Prostate gland (tissue), 2 donors: ENCODE data around the gene SHC3.

Source experiments
- CTCF ChIP-seq, 4 experiments: fragments of 200-600 bp in 2 of 4; fragments of 450-650 bp in 2 of 4; sonication (generic) in 2 of 4; IDR thresholded peaks; 1 replicate in 3 of 4; 2 replicates in 1 of 4; pipeline ENCODE4 v1.5.1; 2016 to 2019; ENCODE audit warnings: antibody characterized with exemption in 4 of 4, mild to moderate bottlenecking in 2 of 4, moderate library complexity in 2 of 4
- POLR2A ChIP-seq: fragments of 450-650 bp; IDR thresholded peaks from one replicate; pipeline ENCODE4 v1.6.1; 2016; ENCODE audit warnings: antibody characterized with exemption, mild to moderate bottlenecking
- POLR2AphosphoS5 ChIP-seq: sonication (generic); formaldehyde crosslinking; IDR thresholded peaks from one replicate; pipeline ENCODE4 v1.6.1; 2017; ENCODE audit warnings: antibody characterized with exemption

DNA sequence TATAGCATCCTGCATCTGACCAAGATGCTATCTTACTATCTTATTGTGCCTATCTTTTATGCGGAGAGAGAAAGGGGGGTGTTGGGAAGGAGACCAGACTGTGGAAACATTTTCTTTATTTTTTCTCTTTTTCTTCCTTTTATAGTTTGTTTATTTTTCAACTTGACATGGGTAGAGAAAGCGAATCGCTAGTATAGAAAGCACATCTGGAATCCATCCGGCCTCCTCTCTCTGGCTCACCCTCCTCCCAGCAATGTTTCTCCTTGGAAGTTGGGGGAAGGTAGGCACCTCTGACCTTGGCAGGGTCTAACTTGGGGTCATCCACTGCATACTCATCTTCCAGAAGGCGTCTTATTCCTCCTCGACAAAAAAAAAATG, 183.4 kb downstream of the SHC3 start:
- TF ChIP-seq CTCF (IDR thresholded peaks at IDR 0.05), result no peak
- no peak for TF ChIP-seq POLR2A
- TF ChIP-seq POLR2AphosphoS5, result no peak
